Keratinocyte (primary cell): Measurements from ENCODE around the gene NINJ2. TPM values are rescaled to one million over a fixed set of nuclear protein-coding genes. Genes with fewer than 3 reads are reported as not detected.
A peak's percentile ranks its signal among the peaks of the same experiment; 100 is the strongest.

ENCODE experiments used
- DNase-seq: peaks from one replicate; pipeline ENCODE4 v3.0.0-alpha.2; 2011; ENCODE audit warnings: low read depth, missing footprints, low spot score
- FAIRE-seq: peaks from 2 replicates; lab custom pipeline; 2011; peaks lifted over from hg19 to GRCh38; lab: Jason Lieb, UNC
- H2AFZ ChIP-seq: 2 replicates; pipeline ENCODE4 v1.6.0; 2012; ENCODE audit warnings: low read length, control low read depth, inconsistent platforms; ENCODE audit not compliant: control insufficient read depth
- H3K27ac ChIP-seq: 2 replicates; pipeline ENCODE4 v1.5.1; 2011; ENCODE audit warnings: low read length; ENCODE audit not compliant: control insufficient read depth, insufficient read depth
- H3K27me3 ChIP-seq: 3 replicates; pipeline ENCODE4 v1.6.0; 2011; ENCODE audit warnings: low read length; ENCODE audit not compliant: control insufficient read depth, insufficient read depth; ENCODE audit errors: extremely low read depth
- H3K36me3 ChIP-seq, 2 experiments: 2 replicates in 1 of 2; 3 replicates in 1 of 2; pipeline ENCODE4 v1.5.1; 2011; ENCODE audit warnings: low read length in 2 of 2, mild to moderate bottlenecking in 1 of 2; ENCODE audit not compliant: control insufficient read depth in 2 of 2, insufficient read depth in 2 of 2; ENCODE audit errors: extremely low read depth in 1 of 2
- H3K4me1 ChIP-seq: 3 replicates; pipeline ENCODE4 v1.5.1; 2011; ENCODE audit warnings: low read length; ENCODE audit not compliant: control insufficient read depth, insufficient read depth; ENCODE audit errors: extremely low read depth
- H3K4me2 ChIP-seq: 3 replicates; pipeline ENCODE4 v1.6.0; 2011; ENCODE audit warnings: low read depth, low read length; ENCODE audit not compliant: control insufficient read depth, insufficient read depth; ENCODE audit errors: extremely low read depth
- H3K4me3 ChIP-seq, 3 experiments: fragments of 200-600 bp in 1 of 3; sonication (generic) in 1 of 3; 2 replicates in 2 of 3; 3 replicates in 1 of 3; pipeline ENCODE4 v1.5.1; 2011 to 2016; ENCODE audit warnings: low read length in 3 of 3, mild to moderate bottlenecking in 3 of 3, control low read depth in 2 of 3, inconsistent platforms in 1 of 3, low read depth in 1 of 3, mixed read lengths in 1 of 3, mixed run types in 1 of 3, moderate library complexity in 1 of 3; ENCODE audit not compliant: control insufficient read depth in 2 of 3, insufficient read depth in 2 of 3; ENCODE audit errors: extremely low read depth in 1 of 3
- H3K79me2 ChIP-seq: 2 replicates; pipeline ENCODE4 v1.6.0; 2012; ENCODE audit warnings: low read length; ENCODE audit not compliant: control insufficient read depth, insufficient read depth
- H3K9ac ChIP-seq: 3 replicates; pipeline ENCODE4 v1.6.0; 2011; ENCODE audit warnings: low read length; ENCODE audit not compliant: control insufficient read depth, insufficient read depth; ENCODE audit errors: extremely low read depth
- H3K9me1 ChIP-seq: 3 replicates; pipeline ENCODE4 v1.6.0; 2011; ENCODE audit warnings: low read length; ENCODE audit not compliant: control insufficient read depth, insufficient read depth; ENCODE audit errors: extremely low read depth
- H3K9me3 ChIP-seq: 2 replicates; pipeline ENCODE4 v1.5.1; 2012; ENCODE audit warnings: low read depth, low read length; ENCODE audit not compliant: control insufficient read depth
- H4K20me1 ChIP-seq: 3 replicates; pipeline ENCODE4 v1.6.0; 2011; ENCODE audit warnings: low read length; ENCODE audit not compliant: control insufficient read depth, insufficient read depth; ENCODE audit errors: extremely low read depth
- EZH2 ChIP-seq: IDR thresholded peaks from one replicate; pipeline ENCODE4 v1.6.1; 2012; ENCODE audit warnings: inconsistent platforms, mild to moderate bottlenecking, low read length, moderate library complexity
- dilution Hi-C: fragments of 300-500 bp; cut with MboI; formaldehyde crosslinking; loops from one replicate; pipeline ENCODE4 v1.7.0; 2020; ENCODE audit warnings: low sequenced_read_pairs; ENCODE audit not compliant: extremely low pct_ligation_motif_present
- polyA plus RNA-seq, 5 experiments: library from polyadenylated mRNA; depleted of rRNA in 3 of 5; stranded (reverse) in 3 of 5; stranded (forward) in 1 of 5; unstranded in 1 of 5; fragments of >200 nt; gene quantifications; 1 replicate in 1 of 5; 2 replicates in 3 of 5; 3 replicates in 1 of 5; pipeline versions ENCODE4 v1.2.1 to v1.2.3, GENCODE V29; 2011 to 2012; ENCODE audit warnings: missing spikeins in 2 of 5, low read depth in 1 of 5, low replicate concordance in 1 of 5
- TF ChIP-seq, protein P1 (sequence below), 3 experiments: IDR thresholded peaks in 1 of 3; conservative IDR thresholded peaks in 1 of 3; optimal IDR thresholded peaks in 1 of 3; 2 replicates in 2 of 3; 3 replicates in 1 of 3; pipeline versions ENCODE3 to v1.5.1; 2011; ENCODE audit warnings: low read length in 3 of 3, mild to moderate bottlenecking in 3 of 3, moderate library complexity in 2 of 3, control low read depth in 1 of 3, inconsistent platforms in 1 of 3; ENCODE audit not compliant: insufficient read depth in 2 of 3; ENCODE audit errors: extremely low read depth in 1 of 3

Gene NINJ2
- polyA plus RNA-seq, 1 donor (not counting 4 experiments of a cell fraction or from before 2014, with no cell fraction given): 0.58 TPM

DNA sequence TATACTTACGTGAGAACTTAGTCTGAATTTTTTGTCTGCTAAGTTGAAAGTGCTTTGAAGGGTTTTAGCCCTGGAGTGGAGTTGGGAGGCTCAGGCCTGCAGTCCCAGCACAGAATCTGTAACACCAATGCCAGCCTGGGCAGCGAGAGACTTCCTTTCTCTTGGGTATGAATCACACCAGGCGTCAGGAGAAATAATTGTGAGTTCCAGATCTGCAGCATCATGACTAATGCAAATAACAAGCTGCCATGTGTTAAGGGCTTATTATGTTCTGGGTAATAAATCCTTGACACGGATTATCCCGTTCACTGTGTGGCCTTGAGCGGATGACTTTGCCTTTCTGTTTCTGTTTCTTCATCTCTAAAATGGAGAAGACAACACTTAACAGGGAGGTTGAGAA is 132.9 kb downstream of the NINJ2 start:
- Histone ChIP-seq H3K4me3 (no peak overlapping the region), H3K9ac (peak overlapping the region; percentile 33), H4K20me1 (no peaks in the 10 kb centered on the region), H3K79me2 (no peaks in the 10 kb centered on the region), H3K27ac (peak overlapping the region; percentile 74), H3K4me2 (peak overlapping the region; percentile 62), H3K27me3 (no peaks in the 10 kb centered on the region), H2AFZ (peak overlapping the region; percentile 60), H3K9me3 (peaks cover 3% of the 10 kb centered on the region), H3K36me3 (no peaks in the 10 kb centered on the region), H3K4me1 (peaks cover 35% of the 10 kb centered on the region), H3K9me1 (peaks cover 2% of the 10 kb centered on the region)
- dilution Hi-C loops: no loop called here
- FAIRE-seq (peak; percentile 99), DNase-seq (no peak)
- no peak for TF ChIP-seq EZH2
- TF ChIP-seq, protein P1, sequence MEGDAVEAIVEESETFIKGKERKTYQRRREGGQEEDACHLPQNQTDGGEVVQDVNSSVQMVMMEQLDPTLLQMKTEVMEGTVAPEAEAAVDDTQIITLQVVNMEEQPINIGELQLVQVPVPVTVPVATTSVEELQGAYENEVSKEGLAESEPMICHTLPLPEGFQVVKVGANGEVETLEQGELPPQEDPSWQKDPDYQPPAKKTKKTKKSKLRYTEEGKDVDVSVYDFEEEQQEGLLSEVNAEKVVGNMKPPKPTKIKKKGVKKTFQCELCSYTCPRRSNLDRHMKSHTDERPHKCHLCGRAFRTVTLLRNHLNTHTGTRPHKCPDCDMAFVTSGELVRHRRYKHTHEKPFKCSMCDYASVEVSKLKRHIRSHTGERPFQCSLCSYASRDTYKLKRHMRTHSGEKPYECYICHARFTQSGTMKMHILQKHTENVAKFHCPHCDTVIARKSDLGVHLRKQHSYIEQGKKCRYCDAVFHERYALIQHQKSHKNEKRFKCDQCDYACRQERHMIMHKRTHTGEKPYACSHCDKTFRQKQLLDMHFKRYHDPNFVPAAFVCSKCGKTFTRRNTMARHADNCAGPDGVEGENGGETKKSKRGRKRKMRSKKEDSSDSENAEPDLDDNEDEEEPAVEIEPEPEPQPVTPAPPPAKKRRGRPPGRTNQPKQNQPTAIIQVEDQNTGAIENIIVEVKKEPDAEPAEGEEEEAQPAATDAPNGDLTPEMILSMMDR (optimal IDR thresholded peaks at IDR 0.05 in 1 of 3, IDR thresholded peaks at IDR 0.05 in 1 of 3, conservative IDR thresholded peaks at IDR 0.05 in 1 of 3; ENCODE audit: extremely low read depth in 1 of 3, insufficient read depth in 2 of 3, low read length in 3 of 3): no peak

- Histone ChIP-seq H2AFZ (no peak overlapping the region), H3K79me2 (no peaks in the 10 kb centered on the region), H3K27ac (no peak overlapping the region), H3K27me3 (no peaks in the 10 kb centered on the region), H3K4me2 (no peak overlapping the region), H3K4me3 (no peak overlapping the region), H3K9me3 (peaks cover 3% of the 10 kb centered on the region), H3K9me1 (peaks cover 2% of the 10 kb centered on the region), H3K9ac (no peak overlapping the region), H3K4me1 (peaks cover 34% of the 10 kb centered on the region), H3K36me3 (no peaks in the 10 kb centered on the region), H4K20me1 (no peaks in the 10 kb centered on the region)
- dilution Hi-C loops: no loop called here
- FAIRE-seq (no peak), DNase-seq (no peak)
- TF ChIP-seq, protein P1 (optimal IDR thresholded peaks at IDR 0.05 in 1 of 3, IDR thresholded peaks at IDR 0.05 in 1 of 3, conservative IDR thresholded peaks at IDR 0.05 in 1 of 3; ENCODE audit: extremely low read depth in 1 of 3, insufficient read depth in 2 of 3, low read length in 3 of 3): no peak
- TF ChIP-seq EZH2: no peak
Observed at GRCh38 chr12:527729-528128, 135.5 kb downstream of the NINJ2 start.
